Panc1 (cell line): ENCODE results near the gene RASSF8.

Source experiments
- POLR2AphosphoS5 ChIP-seq: IDR thresholded peaks from 2 replicates; pipeline ENCODE4 v1.6.1; 2012; ENCODE audit warnings: mild to moderate bottlenecking, low read depth, low read length, moderate library complexity
- REST ChIP-seq, 2 experiments: IDR thresholded peaks; 2 replicates each; pipeline ENCODE4 v1.6.1; 2011 to 2012; ENCODE audit warnings: low read depth in 2 of 2, control low read depth in 1 of 2, low read length in 1 of 2, mild to moderate bottlenecking in 1 of 2, moderate library complexity in 1 of 2; ENCODE audit not compliant: insufficient read depth in 1 of 2
- TCF7L2 ChIP-seq: IDR thresholded peaks from 2 replicates; pipeline ENCODE4 v1.6.1; 2011; ENCODE audit warnings: mild to moderate bottlenecking, low read depth, low read length, inconsistent platforms
- TF ChIP-seq, protein P1 (sequence below): fragments of 450-650 bp; IDR thresholded peaks from 2 replicates; pipeline ENCODE4 v1.5.1; 2017; ENCODE audit warnings: mild to moderate bottlenecking

DNA sequence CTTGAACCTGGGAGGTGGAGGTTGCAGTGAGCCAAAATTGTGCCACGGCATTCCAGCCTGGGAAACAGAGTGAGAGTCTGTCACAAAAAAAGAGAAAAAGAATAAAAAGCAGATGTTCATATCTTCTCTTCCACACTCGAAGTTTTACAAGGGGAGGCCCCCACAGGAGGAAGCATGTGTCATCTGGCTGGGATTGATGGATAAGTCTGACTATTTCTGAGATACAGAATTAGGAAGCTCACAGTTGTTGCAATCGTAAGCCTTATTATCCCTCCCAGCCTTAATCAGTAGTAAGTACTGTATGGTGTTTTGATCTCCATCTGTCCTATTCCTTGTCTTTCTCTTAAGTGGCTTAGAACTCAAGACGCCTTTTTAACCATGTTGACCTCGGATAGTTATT lies 31.9 kb upstream of the RASSF8 start:
- TF ChIP-seq, protein P1, sequence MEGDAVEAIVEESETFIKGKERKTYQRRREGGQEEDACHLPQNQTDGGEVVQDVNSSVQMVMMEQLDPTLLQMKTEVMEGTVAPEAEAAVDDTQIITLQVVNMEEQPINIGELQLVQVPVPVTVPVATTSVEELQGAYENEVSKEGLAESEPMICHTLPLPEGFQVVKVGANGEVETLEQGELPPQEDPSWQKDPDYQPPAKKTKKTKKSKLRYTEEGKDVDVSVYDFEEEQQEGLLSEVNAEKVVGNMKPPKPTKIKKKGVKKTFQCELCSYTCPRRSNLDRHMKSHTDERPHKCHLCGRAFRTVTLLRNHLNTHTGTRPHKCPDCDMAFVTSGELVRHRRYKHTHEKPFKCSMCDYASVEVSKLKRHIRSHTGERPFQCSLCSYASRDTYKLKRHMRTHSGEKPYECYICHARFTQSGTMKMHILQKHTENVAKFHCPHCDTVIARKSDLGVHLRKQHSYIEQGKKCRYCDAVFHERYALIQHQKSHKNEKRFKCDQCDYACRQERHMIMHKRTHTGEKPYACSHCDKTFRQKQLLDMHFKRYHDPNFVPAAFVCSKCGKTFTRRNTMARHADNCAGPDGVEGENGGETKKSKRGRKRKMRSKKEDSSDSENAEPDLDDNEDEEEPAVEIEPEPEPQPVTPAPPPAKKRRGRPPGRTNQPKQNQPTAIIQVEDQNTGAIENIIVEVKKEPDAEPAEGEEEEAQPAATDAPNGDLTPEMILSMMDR = no peak
- TF ChIP-seq REST (IDR thresholded peaks at IDR 0.05; ENCODE audit: insufficient read depth in 1 of 2, low read depth in 2 of 2, low read length in 1 of 2) = no peak
- TF ChIP-seq POLR2AphosphoS5 = no peak
- TF ChIP-seq TCF7L2 = no peak
